Bronchial epithelial cell (primary cell): ENCODE measurements around the gene PLD1. TPM values are rescaled to one million over a fixed set of nuclear protein-coding genes. Genes with fewer than 3 reads are reported as not detected.
"Not testable (repeated sequence)": the region's sequence is repeated elsewhere in the genome, so short reads cannot be mapped to it uniquely, and the experiment has no call there.

Source experiments
- DNase-seq: peaks from one replicate; pipeline ENCODE4 v3.0.0-alpha.2; 2010; ENCODE audit warnings: low read depth
- FAIRE-seq: peaks from 2 replicates; lab custom pipeline; 2011; peaks lifted over from hg19 to GRCh38; lab: Jason Lieb, UNC
- H3K27me3 ChIP-seq: 2 replicates; pipeline ENCODE4 v1.5.1; 2011; ENCODE audit warnings: low read length; ENCODE audit not compliant: control insufficient read depth, insufficient read depth
- H3K36me3 ChIP-seq: 2 replicates; pipeline ENCODE4 v1.5.1; 2011; ENCODE audit warnings: low read length; ENCODE audit not compliant: control insufficient read depth, insufficient read depth
- H3K4me3 ChIP-seq: 2 replicates; pipeline ENCODE4 v1.5.1; 2011; ENCODE audit warnings: mild to moderate bottlenecking, low read depth, low read length, control low read depth
- total RNA-seq: library from RNA; depleted of rRNA; stranded (reverse); fragments of >200 nt; gene quantifications from 2 replicates; pipeline ENCODE4 v1.2.1, GENCODE V29; 2014
- TF ChIP-seq, protein P1 (sequence below): IDR thresholded peaks from 2 replicates; pipeline ENCODE4 v1.5.1; 2011; ENCODE audit warnings: mild to moderate bottlenecking, moderate library complexity, low read length, control low read depth, inconsistent platforms; ENCODE audit not compliant: insufficient read depth, severe bottlenecking

PLD1 gene
- total RNA-seq, 1 donor from 2014 or later: 10.5 TPM

DNA sequence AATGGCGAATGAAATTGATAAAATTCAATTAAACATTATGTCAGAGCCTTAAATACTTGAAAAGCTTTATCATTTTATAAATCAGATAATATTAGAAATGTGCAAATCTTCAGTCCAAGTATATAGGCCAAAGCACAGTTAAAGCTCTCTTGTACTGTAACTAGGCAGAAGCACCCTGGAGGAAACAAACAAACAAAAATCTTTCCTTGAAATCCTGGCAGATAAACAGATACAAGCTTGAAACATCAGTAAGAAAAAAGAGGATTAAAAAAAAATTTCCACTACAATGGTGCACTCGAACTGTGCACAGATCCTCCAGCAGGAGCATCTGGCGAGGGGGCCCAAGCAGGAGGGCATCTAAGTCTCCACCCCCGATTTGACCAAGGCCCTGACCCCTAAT lies 166.6 kb downstream of the PLD1 start:
- no peaks in the 10 kb centered on the region for H3K27me3 ChIP-seq
- H3K36me3 ChIP-seq: peaks cover under 1% of the 10 kb centered on the region
- DNase-seq: no peak
- no peak for FAIRE-seq
- TF ChIP-seq, protein P1, sequence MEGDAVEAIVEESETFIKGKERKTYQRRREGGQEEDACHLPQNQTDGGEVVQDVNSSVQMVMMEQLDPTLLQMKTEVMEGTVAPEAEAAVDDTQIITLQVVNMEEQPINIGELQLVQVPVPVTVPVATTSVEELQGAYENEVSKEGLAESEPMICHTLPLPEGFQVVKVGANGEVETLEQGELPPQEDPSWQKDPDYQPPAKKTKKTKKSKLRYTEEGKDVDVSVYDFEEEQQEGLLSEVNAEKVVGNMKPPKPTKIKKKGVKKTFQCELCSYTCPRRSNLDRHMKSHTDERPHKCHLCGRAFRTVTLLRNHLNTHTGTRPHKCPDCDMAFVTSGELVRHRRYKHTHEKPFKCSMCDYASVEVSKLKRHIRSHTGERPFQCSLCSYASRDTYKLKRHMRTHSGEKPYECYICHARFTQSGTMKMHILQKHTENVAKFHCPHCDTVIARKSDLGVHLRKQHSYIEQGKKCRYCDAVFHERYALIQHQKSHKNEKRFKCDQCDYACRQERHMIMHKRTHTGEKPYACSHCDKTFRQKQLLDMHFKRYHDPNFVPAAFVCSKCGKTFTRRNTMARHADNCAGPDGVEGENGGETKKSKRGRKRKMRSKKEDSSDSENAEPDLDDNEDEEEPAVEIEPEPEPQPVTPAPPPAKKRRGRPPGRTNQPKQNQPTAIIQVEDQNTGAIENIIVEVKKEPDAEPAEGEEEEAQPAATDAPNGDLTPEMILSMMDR: no peak
- no peak overlapping the region for H3K4me3 ChIP-seq

DNA sequence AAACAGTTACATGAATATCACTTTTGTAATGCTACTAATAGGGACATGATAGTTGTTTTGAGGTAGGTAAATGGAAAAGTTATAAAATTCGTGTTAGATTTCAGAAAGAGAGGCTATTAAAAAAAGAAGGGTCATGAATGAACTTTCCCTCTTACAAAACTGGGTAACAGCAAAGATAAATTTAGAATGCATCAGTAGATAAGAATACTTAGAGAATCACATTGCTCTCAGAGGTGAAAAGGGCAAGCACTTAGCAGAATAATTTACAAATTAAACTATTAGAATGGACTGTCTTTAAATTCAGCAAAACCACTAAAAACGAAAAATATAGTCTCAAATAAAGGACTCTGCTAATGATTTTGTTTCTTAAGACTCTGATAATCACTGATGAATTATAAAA lies 167.2 kb downstream of the PLD1 start:
- Histone ChIP-seq H3K27me3 (no peaks in the 10 kb centered on the region), H3K36me3 (peaks cover 2% of the 10 kb centered on the region), H3K4me3 (no peak overlapping the region)
- FAIRE-seq (no peak), DNase-seq (no peak)
- TF ChIP-seq, protein P1: no peak

DNA sequence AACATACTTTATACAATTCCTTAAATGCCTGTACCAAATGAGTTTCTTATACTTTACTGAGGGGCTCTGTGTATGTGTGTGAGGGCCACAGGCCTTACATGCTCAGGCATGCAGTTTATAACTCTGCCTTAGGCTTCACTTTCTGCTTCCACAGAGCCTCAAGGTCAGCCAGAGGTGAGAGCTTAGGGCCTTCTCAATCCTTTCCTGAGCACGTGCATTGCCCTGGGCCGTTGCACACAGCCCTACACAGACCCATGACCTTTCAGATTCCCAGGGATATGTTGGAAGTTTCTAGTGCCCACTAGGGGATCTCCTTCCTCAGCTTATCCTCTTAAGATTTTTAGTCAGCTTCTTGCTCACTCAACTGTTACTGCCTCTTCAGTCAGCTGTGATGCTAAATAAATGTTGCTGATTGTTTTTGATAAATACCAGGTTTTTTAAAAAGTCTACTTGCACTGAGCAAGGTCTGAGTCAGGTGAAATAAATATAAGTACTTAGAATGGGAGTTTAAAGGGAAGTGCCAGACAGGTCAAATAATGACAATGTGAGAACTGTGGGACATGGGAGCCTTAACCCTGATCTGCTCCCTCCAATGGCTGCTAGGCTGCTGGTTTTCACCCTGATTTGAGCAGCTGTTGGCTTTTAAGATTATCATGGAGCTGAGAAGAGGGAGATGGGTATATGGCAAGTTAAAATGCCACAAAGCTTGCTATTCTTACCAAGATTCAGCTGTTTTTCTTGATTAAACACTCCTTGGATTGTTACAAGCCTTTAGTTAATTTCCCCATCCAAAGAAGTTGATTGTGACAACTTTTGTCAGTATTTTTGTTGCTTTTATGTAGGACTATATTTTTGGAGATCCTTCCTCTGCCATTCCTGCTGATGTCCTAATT lies 169.5 kb downstream of the PLD1 start:
- TF ChIP-seq, protein P1: no peak
- FAIRE-seq (no peak), DNase-seq (peak; percentile 23)
- no peak overlapping the region for H3K4me3 ChIP-seq
- no peaks in the 10 kb centered on the region for H3K27me3 ChIP-seq
- peaks cover 2% of the 10 kb centered on the region for H3K36me3 ChIP-seq

DNA sequence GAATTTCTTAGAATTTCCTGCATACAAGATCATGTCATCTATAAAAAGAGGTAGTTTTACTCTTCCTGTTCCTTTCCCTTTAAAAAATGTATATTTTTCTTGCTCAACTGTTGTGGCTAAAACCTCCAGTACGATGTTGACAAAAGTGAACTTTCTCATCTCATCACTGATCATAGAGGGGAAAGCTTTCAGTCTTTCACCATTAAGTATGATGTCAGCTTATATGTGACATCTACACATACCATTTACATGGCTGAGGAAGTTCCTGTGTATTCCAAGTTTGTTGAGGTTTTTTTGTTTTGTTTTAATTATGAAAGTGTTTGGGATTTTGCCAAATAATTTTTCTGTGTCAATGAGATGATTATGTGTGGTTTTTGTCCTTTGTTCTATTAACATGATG lies 173.6 kb downstream of the PLD1 start:
- TF ChIP-seq, protein P1: no peak
- Histone ChIP-seq H3K27me3 (no peaks in the 10 kb centered on the region), H3K4me3 (no peak overlapping the region), H3K36me3 (peaks cover 2% of the 10 kb centered on the region)
- no peak for DNase-seq
- no peak for FAIRE-seq

DNA sequence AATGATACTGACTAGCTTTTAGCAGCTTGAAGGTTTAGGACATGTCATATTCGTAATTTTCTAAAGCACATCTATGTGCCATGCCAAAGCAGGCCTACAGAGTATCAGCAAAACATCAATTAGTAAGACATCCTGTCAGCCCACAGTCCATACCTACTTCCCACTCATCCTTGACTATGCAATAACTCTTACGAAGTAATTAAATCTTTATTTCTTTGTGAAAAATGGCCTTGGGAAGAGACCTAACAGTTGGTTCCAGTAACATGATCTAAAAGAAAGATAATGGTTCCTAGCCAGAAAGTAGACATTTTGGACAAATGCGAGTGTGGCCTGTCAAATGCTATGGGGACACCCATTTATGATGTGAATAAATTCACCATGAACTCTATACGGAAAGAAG lies 177.5 kb downstream of the PLD1 start:
- Histone ChIP-seq H3K36me3 (no peaks in the 10 kb centered on the region), H3K4me3 (no peak overlapping the region), H3K27me3 (no peaks in the 10 kb centered on the region)
- TF ChIP-seq, protein P1: no peak
- FAIRE-seq (no peak), DNase-seq (no peak)

DNA sequence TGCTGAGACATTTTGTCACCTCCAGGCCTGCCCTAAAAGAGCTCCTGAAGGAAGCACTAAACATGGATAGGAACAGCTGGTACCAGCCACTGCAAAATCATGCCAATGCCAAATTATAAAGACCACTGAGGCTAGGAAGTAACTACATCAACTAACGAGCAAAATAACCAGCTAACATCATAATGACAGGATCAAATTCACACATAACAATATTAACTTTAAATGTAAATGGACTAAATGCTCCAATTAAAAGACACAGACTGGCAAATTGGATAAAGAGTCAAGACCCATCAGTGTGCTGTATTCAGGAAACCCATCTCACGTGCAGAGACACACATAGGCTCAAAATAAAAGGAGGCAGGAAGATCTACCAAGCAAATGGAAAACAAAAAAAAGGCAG lies 183.5 kb downstream of the PLD1 start:
- DNase-seq, H3K27me3 ChIP-seq, H3K4me3 ChIP-seq, FAIRE-seq, H3K36me3 ChIP-seq: not testable (repeated sequence)
